GM23338 (cell line): ENCODE data around the gene TTC27. TPM values are rescaled to one million over a fixed set of nuclear protein-coding genes. Genes with fewer than 3 reads are reported as not detected.

Source experiments
- ATAC-seq: fragments of 200-7000 bp; cut with Tn5 transposase; 3 replicates; pipeline ENCODE4 v1.9.1; 2020
- DNase-seq: peaks from one replicate; pipeline ENCODE4 v3.0.0-alpha.2; 2015; ENCODE audit warnings: low spot score
- H2AFZ ChIP-seq: fragments of 200-600 bp; sonication (generic); 2 replicates; pipeline ENCODE4 v1.8.0; 2016; ENCODE audit warnings: antibody characterized with exemption, mild to moderate bottlenecking, moderate library complexity
- H3F3A ChIP-seq: fragments of 200-600 bp; sonication (generic); replicated peaks from 2 replicates; pipeline ENCODE4 v1.8.0; 2017; ENCODE audit warnings: antibody characterized with exemption, mixed run types, low read depth
- H3K27ac ChIP-seq: fragments of 200-600 bp; sonication (generic); 2 replicates; pipeline ENCODE4 v1.6.1; 2016; ENCODE audit warnings: low read depth
- H3K27me3 ChIP-seq: fragments of 200-600 bp; sonication (generic); 2 replicates; pipeline ENCODE4 v1.8.0; 2016; ENCODE audit warnings: mild to moderate bottlenecking, mixed run types, moderate library complexity; ENCODE audit not compliant: insufficient read depth
- H3K36me3 ChIP-seq: fragments of 200-600 bp; sonication (generic); 2 replicates; pipeline ENCODE4 v1.8.0; 2016; ENCODE audit warnings: mild to moderate bottlenecking; ENCODE audit not compliant: insufficient read depth
- H3K4me1 ChIP-seq: fragments of 200-600 bp; sonication (generic); 2 replicates; pipeline ENCODE4 v1.8.0; 2016; ENCODE audit warnings: mild to moderate bottlenecking, moderate library complexity; ENCODE audit not compliant: insufficient read depth
- H3K4me2 ChIP-seq: fragments of 200-600 bp; sonication (generic); 2 replicates; pipeline ENCODE4 v1.7.1; 2017; ENCODE audit warnings: mixed run types
- H3K4me3 ChIP-seq: fragments of 200-600 bp; sonication (generic); 2 replicates; pipeline ENCODE4 v1.6.1; 2016; ENCODE audit warnings: mixed run types
- H3K79me2 ChIP-seq: fragments of 200-600 bp; sonication (generic); replicated peaks from 2 replicates; pipeline ENCODE4 v1.8.0; 2017; ENCODE audit warnings: mild to moderate bottlenecking; ENCODE audit not compliant: insufficient read depth
- H3K9me2 ChIP-seq: fragments of 200-600 bp; sonication (generic); 2 replicates; pipeline ENCODE4 v1.8.0; 2017; ENCODE audit not compliant: insufficient read depth
- H4K20me1 ChIP-seq: fragments of 200-600 bp; sonication (generic); replicated peaks from 2 replicates; pipeline ENCODE4 v1.8.0; 2017; ENCODE audit warnings: mild to moderate bottlenecking; ENCODE audit not compliant: insufficient read depth
- H3K27ac Mint-ChIP-seq: 2 replicates; pipeline ENCODE4 v1.8.0; 2020; ENCODE audit warnings: inconsistent platforms, mild to moderate bottlenecking, moderate library complexity, mixed read lengths
- H3K27me3 Mint-ChIP-seq: 3 replicates; pipeline ENCODE4 v1.8.0; 2022; ENCODE audit warnings: low read depth, mild to moderate bottlenecking, moderate library complexity, mixed read lengths, inconsistent platforms; ENCODE audit not compliant: insufficient read depth, poor library complexity
- H3K36me3 Mint-ChIP-seq: 3 replicates; pipeline ENCODE4 v1.8.0; 2021; ENCODE audit warnings: low read depth, mild to moderate bottlenecking, inconsistent platforms, moderate library complexity, mixed read lengths
- H3K4me1 Mint-ChIP-seq: 3 replicates; pipeline ENCODE4 v1.8.0; 2020; ENCODE audit warnings: mild to moderate bottlenecking, inconsistent platforms, mixed read lengths
- H3K4me3 Mint-ChIP-seq: 3 replicates; pipeline ENCODE4 v1.8.0; 2021; ENCODE audit warnings: moderate library complexity, mild to moderate bottlenecking, inconsistent platforms, mixed read lengths
- H3K9me3 Mint-ChIP-seq: 3 replicates; pipeline ENCODE4 v1.8.0; 2020; ENCODE audit warnings: moderate library complexity, mild to moderate bottlenecking, inconsistent platforms, mixed read lengths
- CREB1 ChIP-seq: fragments of 250-450 bp; sonication (Bioruptor Pico); IDR thresholded peaks from 2 replicates; pipeline ENCODE4 v1.5.0; 2020; ENCODE audit warnings: low read depth, mild to moderate bottlenecking, moderate library complexity
- EZH2 ChIP-seq: fragments of 200-600 bp; sonication (generic); IDR thresholded peaks from one replicate; pipeline ENCODE4 v1.8.0; 2017; ENCODE audit warnings: antibody characterized with exemption, mild to moderate bottlenecking, low read depth; ENCODE audit not compliant: unreplicated experiment
- EZH2phosphoT487 ChIP-seq: fragments of 200-600 bp; sonication (generic); IDR thresholded peaks from one replicate; pipeline ENCODE4 v1.8.1; 2018; ENCODE audit warnings: antibody characterized with exemption; ENCODE audit not compliant: unreplicated experiment
- JUNB ChIP-seq: IDR thresholded peaks from one replicate; pipeline ENCODE4 v1.6.1; 2016; ENCODE audit warnings: antibody characterized with exemption; ENCODE audit not compliant: unreplicated experiment
- NANOG ChIP-seq: IDR thresholded peaks from 2 replicates; pipeline ENCODE4 v1.6.1; 2016; ENCODE audit warnings: antibody characterized with exemption, borderline replicate concordance
- POLR2AphosphoS5 ChIP-seq: IDR thresholded peaks from 2 replicates; pipeline ENCODE4 v1.6.1; 2016; ENCODE audit warnings: antibody characterized with exemption, low read depth
- STAT1 ChIP-seq: IDR thresholded peaks from one replicate; pipeline ENCODE4 v1.6.1; 2016; ENCODE audit warnings: antibody characterized with exemption; ENCODE audit not compliant: unreplicated experiment
- ZNF114 ChIP-seq: fragments of 250-450 bp; sonication (Bioruptor Pico); IDR thresholded peaks from 2 replicates; pipeline ENCODE4 v1.5.0; 2020; ENCODE audit warnings: mild to moderate bottlenecking, moderate library complexity
- ZNF331 ChIP-seq: fragments of 250-450 bp; sonication (Bioruptor Pico); IDR thresholded peaks from 2 replicates; pipeline ENCODE4 v1.5.0; 2020; ENCODE audit warnings: low read depth, mild to moderate bottlenecking, moderate library complexity
- polyA plus RNA-seq: library from polyadenylated mRNA; unstranded; fragments of >200 nt; fragmentation: Nextera tagmentation; extraction: Ambion mirVana; gene quantifications from 2 replicates; pipeline ENCODE4 v1.2.1, GENCODE V29; 2016
- total RNA-seq: library from RNA; depleted of rRNA; stranded (reverse); fragments of >200 nt; shearing (Covaris generic); gene quantifications from 2 replicates; pipeline ENCODE4 v1.2.3, GENCODE V29; 2014
- TF ChIP-seq, protein P1 (sequence below): IDR thresholded peaks from 2 replicates; pipeline ENCODE4 v1.6.1; 2016; ENCODE audit warnings: antibody characterized with exemption
- TF ChIP-seq, protein P2 (sequence below), 2 experiments: fragments of 200-600 bp in 1 of 2; sonication (generic) in 1 of 2; conservative IDR thresholded peaks; 2 replicates each; pipeline versions ENCODE4 v1.5.1 to v1.6.1; 2016 to 2017; ENCODE audit warnings: antibody characterized with exemption in 2 of 2, low read depth in 2 of 2, mild to moderate bottlenecking in 2 of 2, moderate library complexity in 1 of 2
- TF ChIP-seq, protein P3 (sequence below): fragments of 250-450 bp; sonication (Bioruptor Pico); IDR thresholded peaks from 2 replicates; pipeline ENCODE4 v1.5.0; 2020; ENCODE audit warnings: mild to moderate bottlenecking, moderate library complexity
- TF ChIP-seq, protein P4 (sequence below): IDR thresholded peaks from one replicate; pipeline ENCODE4 v1.6.1; 2018; ENCODE audit warnings: antibody characterized with exemption; ENCODE audit not compliant: unreplicated experiment

Gene TTC27
- total and polyA plus RNA-seq, 2 experiments from 2014 or later: 11.8 to 41.3 TPM

DNA sequence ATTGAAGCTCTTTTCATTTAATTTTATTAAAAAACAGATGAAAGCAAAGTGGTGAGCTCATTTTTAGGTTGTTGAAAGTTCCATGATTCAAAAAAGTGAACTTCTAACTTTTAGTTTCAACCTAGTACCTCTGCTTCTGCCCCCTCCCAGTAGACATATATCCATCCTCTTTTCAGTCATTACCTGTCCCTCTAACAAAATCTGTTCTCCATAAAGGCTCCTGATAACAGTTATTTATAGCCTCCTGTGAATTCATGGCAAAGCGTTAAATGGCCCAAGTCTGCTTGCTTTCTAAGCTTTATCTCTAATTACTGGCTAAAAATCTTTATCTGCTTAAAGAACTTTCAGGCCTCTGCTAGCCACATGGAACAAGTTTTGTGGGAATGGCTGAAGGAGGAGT, 148.1 kb downstream of the TTC27 start:
- no peaks in the 10 kb centered on the region for H3K27me3 ChIP-seq
- H3K4me3 Mint-ChIP-seq: no peak overlapping the region
- H3K9me2 ChIP-seq: no peaks in the 10 kb centered on the region
- H3F3A ChIP-seq: no peaks in the 10 kb centered on the region
- H3K27ac ChIP-seq: no peak overlapping the region
- no peak overlapping the region for H3K27ac Mint-ChIP-seq
- H3K79me2 ChIP-seq: no peaks in the 10 kb centered on the region
- H4K20me1 ChIP-seq: no peaks in the 10 kb centered on the region
- H3K4me1 ChIP-seq: no peaks in the 10 kb centered on the region
- H3K36me3 Mint-ChIP-seq: peaks cover 18% of the 10 kb centered on the region
- no peak overlapping the region for H3K4me3 ChIP-seq
- no peak for DNase-seq
- peaks cover 9% of the 10 kb centered on the region; the same call in 2 of the 3 replicates for H3K4me1 Mint-ChIP-seq
- H3K4me2 ChIP-seq: no peak overlapping the region
- H2AFZ ChIP-seq: no peak overlapping the region
- ATAC-seq: no peak
- H3K36me3 ChIP-seq: peaks cover under 1% of the 10 kb centered on the region; the same call in 1 of the 2 replicates
- peaks cover 3% of the 10 kb centered on the region; the same call in 2 of the 3 replicates for H3K9me3 Mint-ChIP-seq
- no peaks in the 10 kb centered on the region for H3K27me3 Mint-ChIP-seq
- TF ChIP-seq, protein P1, sequence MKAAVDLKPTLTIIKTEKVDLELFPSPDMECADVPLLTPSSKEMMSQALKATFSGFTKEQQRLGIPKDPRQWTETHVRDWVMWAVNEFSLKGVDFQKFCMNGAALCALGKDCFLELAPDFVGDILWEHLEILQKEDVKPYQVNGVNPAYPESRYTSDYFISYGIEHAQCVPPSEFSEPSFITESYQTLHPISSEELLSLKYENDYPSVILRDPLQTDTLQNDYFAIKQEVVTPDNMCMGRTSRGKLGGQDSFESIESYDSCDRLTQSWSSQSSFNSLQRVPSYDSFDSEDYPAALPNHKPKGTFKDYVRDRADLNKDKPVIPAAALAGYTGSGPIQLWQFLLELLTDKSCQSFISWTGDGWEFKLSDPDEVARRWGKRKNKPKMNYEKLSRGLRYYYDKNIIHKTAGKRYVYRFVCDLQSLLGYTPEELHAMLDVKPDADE: no peak
- TF ChIP-seq, protein P2, sequence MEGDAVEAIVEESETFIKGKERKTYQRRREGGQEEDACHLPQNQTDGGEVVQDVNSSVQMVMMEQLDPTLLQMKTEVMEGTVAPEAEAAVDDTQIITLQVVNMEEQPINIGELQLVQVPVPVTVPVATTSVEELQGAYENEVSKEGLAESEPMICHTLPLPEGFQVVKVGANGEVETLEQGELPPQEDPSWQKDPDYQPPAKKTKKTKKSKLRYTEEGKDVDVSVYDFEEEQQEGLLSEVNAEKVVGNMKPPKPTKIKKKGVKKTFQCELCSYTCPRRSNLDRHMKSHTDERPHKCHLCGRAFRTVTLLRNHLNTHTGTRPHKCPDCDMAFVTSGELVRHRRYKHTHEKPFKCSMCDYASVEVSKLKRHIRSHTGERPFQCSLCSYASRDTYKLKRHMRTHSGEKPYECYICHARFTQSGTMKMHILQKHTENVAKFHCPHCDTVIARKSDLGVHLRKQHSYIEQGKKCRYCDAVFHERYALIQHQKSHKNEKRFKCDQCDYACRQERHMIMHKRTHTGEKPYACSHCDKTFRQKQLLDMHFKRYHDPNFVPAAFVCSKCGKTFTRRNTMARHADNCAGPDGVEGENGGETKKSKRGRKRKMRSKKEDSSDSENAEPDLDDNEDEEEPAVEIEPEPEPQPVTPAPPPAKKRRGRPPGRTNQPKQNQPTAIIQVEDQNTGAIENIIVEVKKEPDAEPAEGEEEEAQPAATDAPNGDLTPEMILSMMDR (conservative IDR thresholded peaks at IDR 0.05; ENCODE audit: low read depth in 2 of 2): no peak
- TF ChIP-seq, protein P3, sequence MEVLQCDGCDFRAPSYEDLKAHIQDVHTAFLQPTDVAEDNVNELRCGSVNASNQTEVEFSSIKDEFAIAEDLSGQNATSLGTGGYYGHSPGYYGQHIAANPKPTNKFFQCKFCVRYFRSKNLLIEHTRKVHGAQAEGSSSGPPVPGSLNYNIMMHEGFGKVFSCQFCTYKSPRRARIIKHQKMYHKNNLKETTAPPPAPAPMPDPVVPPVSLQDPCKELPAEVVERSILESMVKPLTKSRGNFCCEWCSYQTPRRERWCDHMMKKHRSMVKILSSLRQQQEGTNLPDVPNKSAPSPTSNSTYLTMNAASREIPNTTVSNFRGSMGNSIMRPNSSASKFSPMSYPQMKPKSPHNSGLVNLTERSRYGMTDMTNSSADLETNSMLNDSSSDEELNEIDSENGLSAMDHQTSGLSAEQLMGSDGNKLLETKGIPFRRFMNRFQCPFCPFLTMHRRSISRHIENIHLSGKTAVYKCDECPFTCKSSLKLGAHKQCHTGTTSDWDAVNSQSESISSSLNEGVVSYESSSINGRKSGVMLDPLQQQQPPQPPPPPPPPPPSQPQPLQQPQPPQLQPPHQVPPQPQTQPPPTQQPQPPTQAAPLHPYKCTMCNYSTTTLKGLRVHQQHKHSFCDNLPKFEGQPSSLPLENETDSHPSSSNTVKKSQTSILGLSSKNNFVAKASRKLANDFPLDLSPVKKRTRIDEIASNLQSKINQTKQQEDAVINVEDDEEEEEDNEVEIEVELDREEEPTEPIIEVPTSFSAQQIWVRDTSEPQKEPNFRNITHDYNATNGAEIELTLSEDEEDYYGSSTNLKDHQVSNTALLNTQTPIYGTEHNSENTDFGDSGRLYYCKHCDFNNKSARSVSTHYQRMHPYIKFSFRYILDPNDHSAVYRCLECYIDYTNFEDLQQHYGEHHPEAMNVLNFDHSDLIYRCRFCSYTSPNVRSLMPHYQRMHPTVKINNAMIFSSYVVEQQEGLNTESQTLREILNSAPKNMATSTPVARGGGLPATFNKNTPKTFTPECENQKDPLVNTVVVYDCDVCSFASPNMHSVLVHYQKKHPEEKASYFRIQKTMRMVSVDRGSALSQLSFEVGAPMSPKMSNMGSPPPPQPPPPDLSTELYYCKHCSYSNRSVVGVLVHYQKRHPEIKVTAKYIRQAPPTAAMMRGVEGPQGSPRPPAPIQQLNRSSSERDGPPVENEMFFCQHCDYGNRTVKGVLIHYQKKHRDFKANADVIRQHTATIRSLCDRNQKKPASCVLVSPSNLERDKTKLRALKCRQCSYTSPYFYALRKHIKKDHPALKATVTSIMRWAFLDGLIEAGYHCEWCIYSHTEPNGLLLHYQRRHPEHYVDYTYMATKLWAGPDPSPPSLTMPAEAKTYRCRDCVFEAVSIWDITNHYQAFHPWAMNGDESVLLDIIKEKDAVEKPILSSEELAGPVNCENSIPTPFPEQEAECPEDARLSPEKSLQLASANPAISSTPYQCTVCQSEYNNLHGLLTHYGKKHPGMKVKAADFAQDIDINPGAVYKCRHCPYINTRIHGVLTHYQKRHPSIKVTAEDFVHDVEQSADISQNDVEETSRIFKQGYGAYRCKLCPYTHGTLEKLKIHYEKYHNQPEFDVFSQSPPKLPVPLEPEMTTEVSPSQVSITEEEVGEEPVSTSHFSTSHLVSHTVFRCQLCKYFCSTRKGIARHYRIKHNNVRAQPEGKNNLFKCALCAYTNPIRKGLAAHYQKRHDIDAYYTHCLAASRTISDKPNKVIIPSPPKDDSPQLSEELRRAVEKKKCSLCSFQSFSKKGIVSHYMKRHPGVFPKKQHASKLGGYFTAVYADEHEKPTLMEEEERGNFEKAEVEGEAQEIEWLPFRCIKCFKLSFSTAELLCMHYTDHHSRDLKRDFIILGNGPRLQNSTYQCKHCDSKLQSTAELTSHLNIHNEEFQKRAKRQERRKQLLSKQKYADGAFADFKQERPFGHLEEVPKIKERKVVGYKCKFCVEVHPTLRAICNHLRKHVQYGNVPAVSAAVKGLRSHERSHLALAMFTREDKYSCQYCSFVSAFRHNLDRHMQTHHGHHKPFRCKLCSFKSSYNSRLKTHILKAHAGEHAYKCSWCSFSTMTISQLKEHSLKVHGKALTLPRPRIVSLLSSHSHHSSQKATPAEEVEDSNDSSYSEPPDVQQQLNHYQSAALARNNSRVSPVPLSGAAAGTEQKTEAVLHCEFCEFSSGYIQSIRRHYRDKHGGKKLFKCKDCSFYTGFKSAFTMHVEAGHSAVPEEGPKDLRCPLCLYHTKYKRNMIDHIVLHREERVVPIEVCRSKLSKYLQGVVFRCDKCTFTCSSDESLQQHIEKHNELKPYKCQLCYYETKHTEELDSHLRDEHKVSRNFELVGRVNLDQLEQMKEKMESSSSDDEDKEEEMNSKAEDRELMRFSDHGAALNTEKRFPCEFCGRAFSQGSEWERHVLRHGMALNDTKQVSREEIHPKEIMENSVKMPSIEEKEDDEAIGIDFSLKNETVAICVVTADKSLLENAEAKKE: no peak
- no peak for TF ChIP-seq ZNF331
- TF ChIP-seq JUNB: no peak
- TF ChIP-seq NANOG: no peak
- TF ChIP-seq POLR2AphosphoS5: no peak
- TF ChIP-seq, protein P4, sequence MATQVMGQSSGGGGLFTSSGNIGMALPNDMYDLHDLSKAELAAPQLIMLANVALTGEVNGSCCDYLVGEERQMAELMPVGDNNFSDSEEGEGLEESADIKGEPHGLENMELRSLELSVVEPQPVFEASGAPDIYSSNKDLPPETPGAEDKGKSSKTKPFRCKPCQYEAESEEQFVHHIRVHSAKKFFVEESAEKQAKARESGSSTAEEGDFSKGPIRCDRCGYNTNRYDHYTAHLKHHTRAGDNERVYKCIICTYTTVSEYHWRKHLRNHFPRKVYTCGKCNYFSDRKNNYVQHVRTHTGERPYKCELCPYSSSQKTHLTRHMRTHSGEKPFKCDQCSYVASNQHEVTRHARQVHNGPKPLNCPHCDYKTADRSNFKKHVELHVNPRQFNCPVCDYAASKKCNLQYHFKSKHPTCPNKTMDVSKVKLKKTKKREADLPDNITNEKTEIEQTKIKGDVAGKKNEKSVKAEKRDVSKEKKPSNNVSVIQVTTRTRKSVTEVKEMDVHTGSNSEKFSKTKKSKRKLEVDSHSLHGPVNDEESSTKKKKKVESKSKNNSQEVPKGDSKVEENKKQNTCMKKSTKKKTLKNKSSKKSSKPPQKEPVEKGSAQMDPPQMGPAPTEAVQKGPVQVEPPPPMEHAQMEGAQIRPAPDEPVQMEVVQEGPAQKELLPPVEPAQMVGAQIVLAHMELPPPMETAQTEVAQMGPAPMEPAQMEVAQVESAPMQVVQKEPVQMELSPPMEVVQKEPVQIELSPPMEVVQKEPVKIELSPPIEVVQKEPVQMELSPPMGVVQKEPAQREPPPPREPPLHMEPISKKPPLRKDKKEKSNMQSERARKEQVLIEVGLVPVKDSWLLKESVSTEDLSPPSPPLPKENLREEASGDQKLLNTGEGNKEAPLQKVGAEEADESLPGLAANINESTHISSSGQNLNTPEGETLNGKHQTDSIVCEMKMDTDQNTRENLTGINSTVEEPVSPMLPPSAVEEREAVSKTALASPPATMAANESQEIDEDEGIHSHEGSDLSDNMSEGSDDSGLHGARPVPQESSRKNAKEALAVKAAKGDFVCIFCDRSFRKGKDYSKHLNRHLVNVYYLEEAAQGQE: no peak
- TF ChIP-seq EZH2: no peak
- no peak for TF ChIP-seq ZNF114 (CRISPR knock-in tag)
- no peak for TF ChIP-seq EZH2phosphoT487
- TF ChIP-seq STAT1: no peak
- TF ChIP-seq CREB1 (CRISPR knock-in tag): no peak
